SK-MEL-5 (cell line): Measurements from ENCODE around the gene PTGIS. TPM values are rescaled to one million over a fixed set of nuclear protein-coding genes. Genes with fewer than 3 reads are reported as not detected.
A peak's percentile ranks its signal among the peaks of the same experiment; 100 is the strongest.
"Not testable (repeated sequence)": the region's sequence is repeated elsewhere in the genome, so short reads cannot be mapped to it uniquely, and the experiment has no call there.

ENCODE experiments used
- DNase-seq: peaks from one replicate; pipeline ENCODE4 v3.0.0-alpha.2; 2016; ENCODE audit warnings: low read depth, low spot score
- in situ Hi-C: cut with HindIII; loops from 2 replicates; pipeline ENCODE4 v1.10.0; 2016; ENCODE audit warnings: low sequenced_read_pairs, high pct_unique_total_duplicates, low pct_unique_long_range_greater_than_20kb
- total RNA-seq: library from RNA; depleted of rRNA; stranded (reverse); fragments of >200 nt; shearing (Covaris generic); gene quantifications from 2 replicates; pipeline ENCODE4 v1.2.3, GENCODE V29; 2014

PTGIS gene
- total RNA-seq, 1 experiment from 2014 or later, result 0.16 TPM

DNA sequence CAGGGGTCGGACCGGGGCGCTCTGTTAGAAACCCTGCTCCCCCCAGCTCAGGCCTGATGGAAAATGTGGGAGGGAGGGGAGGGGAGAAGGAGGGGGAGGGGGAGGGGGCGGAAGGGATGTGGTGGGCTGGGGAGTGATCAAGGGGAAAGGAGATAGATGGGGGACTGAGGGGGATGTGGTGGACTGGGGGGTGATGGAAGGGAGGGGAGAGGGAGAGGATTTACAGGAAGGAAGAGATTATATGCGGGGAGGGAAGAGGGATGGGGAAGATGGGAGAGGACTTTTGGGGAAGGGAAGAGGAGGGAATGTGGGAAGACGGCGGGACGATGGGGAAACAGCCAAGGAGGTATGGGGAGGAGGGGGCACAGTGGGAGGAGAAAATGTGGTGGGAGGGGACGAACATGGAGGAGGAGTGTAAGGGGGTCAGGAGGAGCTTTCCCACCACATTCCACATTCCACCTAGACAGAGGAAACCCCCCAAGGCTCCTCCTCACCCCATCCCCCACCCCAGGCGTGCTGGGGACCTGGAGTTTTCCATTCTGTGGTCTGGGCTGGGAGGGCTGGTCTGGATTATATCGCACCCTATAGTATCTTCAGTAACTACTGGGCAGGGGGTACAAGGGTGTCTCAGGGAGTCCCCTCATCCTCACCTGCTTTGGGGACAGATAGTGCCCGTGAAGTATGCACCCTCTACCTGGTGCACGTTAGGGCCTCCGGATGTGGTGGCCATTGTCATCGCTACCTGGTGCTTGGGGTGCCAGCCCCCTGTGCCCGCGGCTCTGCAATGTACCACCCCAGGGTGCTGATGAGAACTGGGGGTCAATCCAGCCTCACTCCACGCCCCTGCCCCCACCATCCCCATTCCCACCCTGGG is 578 bp upstream of the PTGIS start:
- DNase-seq, result no peak
- in situ Hi-C loops, result no loop called here

- DNase-seq, result peak; percentile 59
- in situ Hi-C loops, result no loop called here
Measured at GRCh38 chr20:49566401-49567364, 1.3 kb downstream of the PTGIS start.

GRCh38 chr20:49564991-49565390 is 2.9 kb downstream of the PTGIS start:
- DNase-seq, in situ Hi-C loops: not testable (repeated sequence)

DNA sequence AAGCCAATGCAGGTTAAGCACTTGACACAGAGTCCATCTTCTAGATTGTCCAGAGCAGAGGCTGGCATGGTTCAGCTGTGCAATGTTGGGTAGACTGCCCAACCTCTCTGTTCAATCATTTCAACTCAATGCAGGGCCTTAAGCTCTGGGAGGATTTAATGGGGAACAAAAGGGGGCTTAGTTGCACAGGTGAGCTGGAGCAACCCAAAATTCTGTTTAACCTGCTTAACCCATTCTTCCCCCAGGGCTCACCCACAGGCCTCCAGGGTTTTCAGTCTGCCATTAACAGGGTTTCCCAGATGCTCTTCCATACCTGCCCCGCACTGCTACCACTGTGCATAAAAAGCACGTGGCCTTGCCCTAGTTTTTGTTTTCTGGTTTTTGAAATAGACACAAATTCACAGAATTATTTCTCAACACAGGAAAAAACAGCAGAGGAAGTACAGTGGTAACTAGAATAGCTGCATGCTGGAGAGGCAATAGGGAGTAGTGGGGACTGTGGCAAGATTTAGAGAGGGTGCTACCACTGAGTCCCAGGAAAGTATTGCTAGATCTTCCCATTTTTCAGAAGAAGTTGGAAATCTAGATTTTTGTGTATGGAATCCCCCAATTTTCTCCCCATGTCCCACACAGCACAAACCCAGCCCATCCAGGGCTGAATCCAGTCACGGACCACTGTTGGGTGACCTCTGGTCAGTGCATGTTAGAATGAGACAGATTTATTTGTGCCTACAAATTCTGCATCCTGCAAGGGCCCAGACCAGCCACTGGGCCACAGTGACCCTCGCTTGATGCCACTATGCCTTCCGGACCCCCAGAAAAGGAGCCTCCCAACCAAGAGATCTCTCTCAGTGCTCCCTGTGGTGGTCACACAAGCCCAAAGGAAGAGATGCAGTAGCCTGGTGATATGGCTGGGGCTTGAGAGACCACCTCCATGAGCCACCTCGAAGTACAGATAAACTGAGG is 4.6 kb downstream of the PTGIS start:
- no peak for DNase-seq
- in situ Hi-C loops, result no loop called here

DNA sequence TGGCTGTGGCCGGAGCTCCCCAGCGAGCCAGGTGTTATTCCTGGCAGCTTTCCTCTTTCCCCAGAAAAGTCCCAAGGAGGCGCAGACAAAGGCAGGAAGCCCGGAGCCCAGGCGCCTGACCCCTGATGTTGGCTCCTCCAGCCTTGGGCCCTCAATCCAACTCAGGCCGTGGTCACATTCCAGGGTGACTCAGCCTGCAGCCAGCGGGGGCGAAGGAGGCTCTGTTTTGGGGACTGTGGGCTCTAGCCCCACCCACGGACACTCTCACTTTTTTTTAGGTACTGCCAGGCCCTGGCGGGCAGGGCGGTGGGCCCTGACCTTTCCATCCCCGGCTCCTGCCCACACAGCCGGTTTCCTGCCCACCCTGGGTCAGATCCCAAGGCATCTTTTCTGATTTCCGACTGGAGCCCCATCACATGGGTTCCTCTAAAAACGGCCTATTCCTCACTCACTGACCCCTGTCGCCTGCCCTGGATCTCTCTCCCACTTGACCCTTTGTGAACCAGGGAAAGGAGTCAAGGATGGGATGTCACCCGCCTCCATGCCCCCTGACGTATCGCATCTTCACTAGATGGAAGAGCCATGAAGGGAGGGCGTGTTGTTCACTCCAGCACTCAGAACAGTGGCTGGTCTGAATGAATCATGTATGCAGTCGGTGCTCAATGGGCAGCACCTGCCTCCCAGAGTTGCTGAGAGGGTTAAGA is 5.5 kb downstream of the PTGIS start:
- in situ Hi-C loops, result no loop called here
- DNase-seq, result peak; percentile 17

- in situ Hi-C loops, result no loop called here
- DNase-seq, result no peak
Measured at GRCh38 chr20:49561806-49562205, 6.1 kb downstream of the PTGIS start.

GRCh38 chr20:49561256-49561655 is 6.7 kb downstream of the PTGIS start:
- DNase-seq, result no peak
- in situ Hi-C loops, result no loop called here

- in situ Hi-C loops, result no loop called here
- DNase-seq, result no peak
Measured at GRCh38 chr20:49560646-49561045, 7.3 kb downstream of the PTGIS start.

DNA sequence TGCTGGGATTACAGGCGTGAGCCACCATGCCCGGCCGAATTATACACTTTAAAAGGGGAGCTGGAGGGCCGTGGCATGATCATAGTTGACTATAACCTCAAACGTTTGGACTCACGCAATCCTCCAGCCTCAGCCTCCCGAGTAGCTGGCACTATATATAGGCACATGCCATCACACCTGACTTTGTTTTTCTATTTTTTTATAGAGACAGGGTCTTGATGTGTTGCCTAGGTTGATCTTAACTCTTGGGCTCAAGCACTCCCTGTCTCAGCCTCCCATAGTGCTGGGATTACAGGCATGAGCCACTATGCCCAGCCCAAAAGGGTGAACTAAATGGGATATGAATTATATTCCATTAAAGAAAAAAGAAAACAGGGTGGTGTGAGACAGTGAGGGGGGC is 7.8 kb downstream of the PTGIS start:
- DNase-seq, result no peak
- in situ Hi-C loops, result no loop called here

- in situ Hi-C loops, result no loop called here
- DNase-seq, result no peak
Measured at GRCh38 chr20:49559411-49560081, 8.4 kb downstream of the PTGIS start.

DNA sequence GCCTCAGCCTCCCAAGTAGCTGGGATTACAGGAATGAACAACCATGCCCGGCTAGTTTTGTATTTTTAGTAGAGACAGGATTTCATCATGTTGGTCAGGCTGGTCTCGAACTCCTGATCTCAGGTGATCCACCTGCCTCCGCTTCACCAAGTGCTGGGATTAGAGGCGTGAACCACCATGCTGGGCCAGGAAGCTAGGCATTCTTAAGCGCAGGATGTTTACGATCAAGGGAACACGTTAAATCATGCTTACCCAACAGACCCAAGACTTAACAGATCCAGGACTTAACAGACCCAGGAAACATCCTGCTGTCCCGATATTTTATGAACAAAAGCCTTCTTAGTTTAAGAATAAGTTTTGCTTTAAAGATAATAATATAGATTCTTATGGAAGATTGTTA is 9.1 kb downstream of the PTGIS start:
- DNase-seq, result no peak
- in situ Hi-C loops, result no loop called here

GRCh38 chr20:49557449-49557848 is 10.5 kb downstream of the PTGIS start:
- no peak for DNase-seq
- in situ Hi-C loops, result no loop called here

DNA sequence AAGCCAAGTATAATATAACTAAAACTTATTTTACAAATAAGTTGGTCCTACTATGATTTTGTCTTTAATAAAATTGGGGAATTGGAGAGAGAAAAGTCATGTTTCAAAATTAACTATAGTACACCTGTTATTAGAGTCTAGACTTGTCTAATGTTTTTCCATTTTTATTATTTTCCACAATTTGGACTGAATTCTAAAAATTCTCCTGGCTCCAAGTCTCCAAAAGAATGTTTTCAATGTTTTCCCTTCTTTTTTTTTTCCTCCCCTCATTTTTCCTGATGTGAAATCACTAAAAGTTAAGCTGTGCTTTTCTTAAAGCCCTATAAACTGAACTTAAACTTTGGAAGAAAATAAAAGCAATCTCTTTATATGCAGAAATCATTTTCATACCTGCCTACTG is 11.3 kb downstream of the PTGIS start:
- DNase-seq, result no peak
- in situ Hi-C loops, result no loop called here

GRCh38 chr20:49549801-49550551 is 18.0 kb downstream of the PTGIS start:
- DNase-seq, result no peak
- in situ Hi-C loops, result no loop called here

- in situ Hi-C loops, result no loop called here
- no peak for DNase-seq
Measured at GRCh38 chr20:49548371-49548947, 19.5 kb downstream of the PTGIS start.
